ENCODE measurements around the gene ASXL1.

GRCh38 chr20:32480371-32481241 is 122.5 kb downstream of the ASXL1 start:
- TF ChIP-seq GATA2 (IDR thresholded peaks at IDR 0.05; ENCODE audit: low read depth, low read length) = no peak
- TF ChIP-seq GATA3 (IDR thresholded peaks at IDR 0.05; ENCODE audit: low read depth, low read length) = no peak

All from SH-SY5Y (cell line).